GM12891 (cell line): ENCODE measurements around the gene PDZD11.
"Not testable (repeated sequence)": the region's sequence is repeated elsewhere in the genome, so short reads cannot be mapped to it uniquely, and the experiment has no call there.

ENCODE experiments used
- DNase-seq: peaks from one replicate; pipeline ENCODE4 v3.0.0; 2011; ENCODE audit warnings: low spot score; ENCODE audit not compliant: insufficient read length
- FAIRE-seq: peaks from 2 replicates; lab custom pipeline; 2011; peaks lifted over from hg19 to GRCh38; lab: Jason Lieb, UNC
- PAX5 ChIP-seq: IDR thresholded peaks from 2 replicates; pipeline ENCODE4 v1.6.1; 2011; ENCODE audit warnings: low read length, moderate library complexity, mild to moderate bottlenecking; ENCODE audit not compliant: insufficient read depth, severe bottlenecking
- POLR2A ChIP-seq: IDR thresholded peaks from 2 replicates; pipeline ENCODE4 v1.6.1; 2011; ENCODE audit warnings: low read depth, low read length, control low read depth
- POLR2AphosphoS5 ChIP-seq: IDR thresholded peaks from 2 replicates; pipeline ENCODE4 v1.6.1; 2011; ENCODE audit warnings: low read depth, low read length, control low read depth
- POU2F2 ChIP-seq: IDR thresholded peaks from 2 replicates; pipeline ENCODE4 v1.6.1; 2011; ENCODE audit warnings: low read depth, mild to moderate bottlenecking, control low read depth, low read length, moderate library complexity
- SPI1 ChIP-seq: IDR thresholded peaks from 2 replicates; pipeline ENCODE4 v1.6.1; 2011; ENCODE audit warnings: low read depth, low read length, control low read depth
- TAF1 ChIP-seq: IDR thresholded peaks from 2 replicates; pipeline ENCODE4 v1.6.1; 2011; ENCODE audit warnings: low read depth, low read length, control low read depth

Gene PDZD11

GRCh38 chrX:70293621-70294020 lies 3.9 kb upstream of the PDZD11 start:
- no peak for TF ChIP-seq PAX5
- TF ChIP-seq TAF1 = no peak
- TF ChIP-seq SPI1 = no peak
- TF ChIP-seq POU2F2 = no peak
- no peak for TF ChIP-seq POLR2A
- no peak for TF ChIP-seq POLR2AphosphoS5
- DNase-seq = no peak
- no peak for FAIRE-seq

GRCh38 chrX:70292788-70293187 lies 3.1 kb upstream of the PDZD11 start:
- FAIRE-seq (no peak), DNase-seq (no peak)
- no peak for TF ChIP-seq POU2F2
- TF ChIP-seq PAX5 = no peak
- TF ChIP-seq SPI1 = no peak
- no peak for TF ChIP-seq POLR2AphosphoS5

GRCh38 chrX:70289168-70289792 lies 447 bp downstream of the PDZD11 start:
- no peak for FAIRE-seq

GRCh38 chrX:70281951-70282350 lies 7.8 kb downstream of the PDZD11 start, which contains the start of gene RAB41:
Gene RAB41 (plus strand): TSS chrX:70282172. CDS start chrX:70282218, 46 bp downstream.
- FAIRE-seq (no peak), DNase-seq (no peak)
- no peak for TF ChIP-seq POLR2AphosphoS5
- TF ChIP-seq POU2F2 = no peak
- TF ChIP-seq TAF1 = no peak
- no peak for TF ChIP-seq PAX5
- no peak for TF ChIP-seq SPI1
- no peak for TF ChIP-seq POLR2A

More at GRCh38 chrX:70289168-70289792, 447 bp downstream of the PDZD11 start:
- no peak for DNase-seq
- TF ChIP-seq POLR2A (no peak), SPI1 (no peak), TAF1 (no peak), POLR2AphosphoS5 (no peak)

GRCh38 chrX:70280573-70280972 lies 9.2 kb downstream of the PDZD11 start:
- TF ChIP-seq TAF1 = no peak
- TF ChIP-seq POLR2AphosphoS5 = no peak
- no peak for TF ChIP-seq PAX5
- no peak for TF ChIP-seq SPI1
- no peak for TF ChIP-seq POU2F2
- no peak for TF ChIP-seq POLR2A
- FAIRE-seq (no peak), DNase-seq (no peak)

GRCh38 chrX:70279081-70279480 lies 10.6 kb downstream of the PDZD11 start:
- no peak for TF ChIP-seq SPI1
- no peak for TF ChIP-seq PAX5
- no peak for TF ChIP-seq POLR2A
- TF ChIP-seq POU2F2 = no peak
- no peak for TF ChIP-seq POLR2AphosphoS5
- TF ChIP-seq TAF1 = no peak
- FAIRE-seq = no peak

GRCh38 chrX:70274029-70274428 lies 15.7 kb downstream of the PDZD11 start:
- not testable (repeated sequence) for FAIRE-seq, DNase-seq

More at GRCh38 chrX:70279081-70279480, 10.6 kb downstream of the PDZD11 start:
- no peak for DNase-seq

GRCh38 chrX:70268034-70268433 lies 21.7 kb downstream of the PDZD11 start, which contains the start of gene ARR3:
Gene ARR3 (plus strand): TSS chrX:70268334. CDS start chrX:70269386, 1,052 bp downstream.
- DNase-seq (no peak), FAIRE-seq (no peak)
- TF ChIP-seq TAF1 (no peak), POU2F2 (no peak), SPI1 (no peak), POLR2AphosphoS5 (no peak), PAX5 (no peak), POLR2A (no peak)

- no peak for DNase-seq
- TF ChIP-seq TAF1 = no peak
- TF ChIP-seq POLR2AphosphoS5 = no peak
- no peak for TF ChIP-seq SPI1
- no peak for TF ChIP-seq POLR2A
- no peak for TF ChIP-seq POU2F2
- no peak for TF ChIP-seq PAX5
- no peak for FAIRE-seq
Measured at GRCh38 chrX:70264784-70265183, 24.9 kb downstream of the PDZD11 start.

- DNase-seq (no peak), FAIRE-seq (no peak)
- TF ChIP-seq POU2F2 (no peak), SPI1 (no peak), POLR2AphosphoS5 (no peak), PAX5 (no peak), POLR2A (no peak)
Measured at GRCh38 chrX:70262952-70263567, 26.7 kb downstream of the PDZD11 start.
